SK-N-SH (cell line): ENCODE measurements around the gene DNAJC2. TPM values are rescaled to one million over a fixed set of nuclear protein-coding genes. Genes with fewer than 3 reads are reported as not detected.

Experiments
- CTCF ChIA-PET: fragments of 300-600, 350-600 bp; formaldehyde crosslinking; extraction: SDS; loops from one replicate; lab custom pipeline; 2021; lab: Yijun Ruan, JAX
- POLR2A ChIA-PET: fragments of 350-600 bp; sonication (Branson Sonifier 250); formaldehyde crosslinking; extraction: SDS; loops from one replicate; lab custom pipeline; 2020; ENCODE audit warnings: antibody characterized with exemption, inconsistent platforms; lab: Yijun Ruan, JAX
- DNase-seq: peaks from one replicate; pipeline ENCODE4 v3.0.0; 2012
- H2AFZ ChIP-seq: fragments of 200-600 bp; sonication (generic); 2 replicates; pipeline ENCODE4 v1.8.1; 2016; ENCODE audit warnings: antibody characterized with exemption, mild to moderate bottlenecking, low read depth
- H3F3A ChIP-seq: fragments of 200-600 bp; sonication (generic); replicated peaks from 2 replicates; pipeline ENCODE3; 2016; ENCODE audit warnings: antibody characterized with exemption, mild to moderate bottlenecking; ENCODE audit not compliant: insufficient read depth
- H3K27ac ChIP-seq, 2 experiments: fragments of 200-500 bp in 1 of 2; fragments of 200-600 bp in 1 of 2; sonication (Bioruptor generic) in 1 of 2; sonication (generic), shearing (Covaris generic) in 1 of 2; 2 replicates each; pipeline versions ENCODE4 v1.5.1 to v1.6.1; 2014 to 2016; ENCODE audit warnings: low read depth in 2 of 2, inconsistent platforms in 1 of 2, low read length in 1 of 2, mild to moderate bottlenecking in 1 of 2, mixed read lengths in 1 of 2
- H3K27me3 ChIP-seq: fragments of 200-600 bp; sonication (generic), shearing (Covaris generic); 2 replicates; pipeline ENCODE4 v1.6.1; 2016; ENCODE audit warnings: mixed run types; ENCODE audit not compliant: insufficient read depth
- H3K36me3 ChIP-seq, 2 experiments: fragments of 200-500 bp in 1 of 2; fragments of 200-600 bp in 1 of 2; sonication (Bioruptor generic) in 1 of 2; sonication (generic) in 1 of 2; replicated peaks in 1 of 2; 2 replicates each; pipeline versions ENCODE3 to v1.5.1; 2014 to 2016; ENCODE audit warnings: low read length in 1 of 2, mild to moderate bottlenecking in 1 of 2; ENCODE audit not compliant: insufficient read depth in 2 of 2, control insufficient read depth in 1 of 2
- H3K4me1 ChIP-seq, 2 experiments: fragments of 200-500 bp in 1 of 2; fragments of 200-600 bp in 1 of 2; sonication (Bioruptor generic) in 1 of 2; sonication (generic), shearing (Covaris generic) in 1 of 2; 2 replicates each; pipeline versions ENCODE4 v1.5.1 to v1.6.1; 2014 to 2016; ENCODE audit warnings: low read depth in 1 of 2, low read length in 1 of 2, mixed run types in 1 of 2; ENCODE audit not compliant: insufficient read depth in 2 of 2, control insufficient read depth in 1 of 2
- H3K4me2 ChIP-seq: fragments of 200-600 bp; sonication (generic), shearing (Covaris generic); 2 replicates; pipeline ENCODE4 v1.6.1; 2017; ENCODE audit warnings: mixed run types
- H3K4me3 ChIP-seq, 2 experiments: fragments of 200-500 bp in 1 of 2; fragments of 200-600 bp in 1 of 2; sonication (Bioruptor generic) in 1 of 2; sonication (generic), shearing (Covaris generic) in 1 of 2; 2 replicates each; pipeline versions ENCODE4 v1.5.1 to v1.8.1; 2014 to 2016; ENCODE audit warnings: low read depth in 2 of 2, inconsistent platforms in 1 of 2, low read length in 1 of 2, mild to moderate bottlenecking in 1 of 2, mixed read lengths in 1 of 2, moderate library complexity in 1 of 2
- H3K79me2 ChIP-seq: fragments of 200-600 bp; sonication (generic); 2 replicates; pipeline ENCODE4 v1.8.1; 2017; ENCODE audit warnings: mild to moderate bottlenecking; ENCODE audit not compliant: insufficient read depth
- H3K9ac ChIP-seq: fragments of 200-600 bp; sonication (generic); 2 replicates; pipeline ENCODE4 v1.6.1; 2017; ENCODE audit warnings: mixed run types
- H3K9me2 ChIP-seq: fragments of 200-600 bp; sonication (generic); 2 replicates; pipeline ENCODE4 v1.6.1; 2017; ENCODE audit warnings: mixed run types
- H3K9me3 ChIP-seq: fragments of 200-600 bp; sonication (generic); 2 replicates; pipeline ENCODE4 v1.6.1; 2017; ENCODE audit warnings: mixed run types, mild to moderate bottlenecking, moderate library complexity
- H4K20me1 ChIP-seq: fragments of 200-600 bp; sonication (generic); 2 replicates; pipeline ENCODE4 v1.6.1; 2017; ENCODE audit warnings: mild to moderate bottlenecking, mixed run types; ENCODE audit not compliant: insufficient read depth
- CHD2 ChIP-seq: fragments of 150-350 bp; IDR thresholded peaks from 2 replicates; pipeline ENCODE4 v1.6.1; 2018; ENCODE audit warnings: low read length; ENCODE audit not compliant: partially characterized antibody
- ELF1 ChIP-seq: IDR thresholded peaks from 2 replicates; pipeline ENCODE4 v1.4.0; 2012
- EP300 ChIP-seq, 2 experiments: IDR thresholded peaks; 2 replicates each; pipeline versions ENCODE4 v1.4.0 to v1.6.1; 2012; ENCODE audit warnings: borderline replicate concordance in 1 of 2, low read depth in 1 of 2, low read length in 1 of 2
- FOXJ3 ChIP-seq: sonication (generic); formaldehyde crosslinking; IDR thresholded peaks from 2 replicates; pipeline ENCODE4 v1.5.1; 2020; ENCODE audit warnings: mild to moderate bottlenecking, missing genetic modification reagents
- FOXM1 ChIP-seq: IDR thresholded peaks from 2 replicates; pipeline ENCODE4 v1.4.0; 2012; ENCODE audit warnings: low read depth, mild to moderate bottlenecking
- GABPA ChIP-seq: IDR thresholded peaks from 2 replicates; pipeline ENCODE4 v1.4.0; 2012; ENCODE audit warnings: low read depth, mild to moderate bottlenecking
- GATA2 ChIP-seq: sonication (generic); formaldehyde crosslinking; IDR thresholded peaks from 2 replicates; pipeline ENCODE4 v1.5.0; 2020; ENCODE audit warnings: mild to moderate bottlenecking, missing genetic modification reagents
- IRF3 ChIP-seq: fragments of 150-350 bp; IDR thresholded peaks from 2 replicates; pipeline ENCODE4 v1.6.1; 2016; ENCODE audit warnings: mild to moderate bottlenecking, low read depth, low read length
- JUND ChIP-seq: IDR thresholded peaks from 2 replicates; pipeline ENCODE4 v1.4.0; 2012
- MAX ChIP-seq: IDR thresholded peaks from 2 replicates; pipeline ENCODE4 v1.4.0; 2012; ENCODE audit warnings: low read depth
- MXI1 ChIP-seq: IDR thresholded peaks from 2 replicates; pipeline ENCODE4 v1.6.1; 2012; ENCODE audit warnings: mild to moderate bottlenecking, low read depth, low read length, improper control_type of control experiment
- NFIC ChIP-seq: IDR thresholded peaks from 2 replicates; pipeline ENCODE4 v1.4.0; 2012; ENCODE audit warnings: borderline replicate concordance
- PBX3 ChIP-seq: IDR thresholded peaks from 2 replicates; pipeline ENCODE4; 2012
- POLR2AphosphoS5 ChIP-seq: IDR thresholded peaks from 2 replicates; pipeline ENCODE4 v1.6.1; 2012; ENCODE audit warnings: low read depth, low read length
- RCOR1 ChIP-seq: fragments of 150-350 bp; IDR thresholded peaks from 2 replicates; pipeline ENCODE4 v1.6.1; 2017; ENCODE audit warnings: antibody characterized with exemption, low read length
- REST ChIP-seq: IDR thresholded peaks from 2 replicates; pipeline ENCODE4 v1.6.1; 2012; ENCODE audit warnings: mild to moderate bottlenecking, low read depth, low read length, moderate library complexity
- RFX5 ChIP-seq: IDR thresholded peaks from 2 replicates; pipeline ENCODE4 v1.6.1; 2012; ENCODE audit warnings: mild to moderate bottlenecking, improper control_type of control experiment, low read length
- RXRA ChIP-seq: IDR thresholded peaks from 2 replicates; pipeline ENCODE4 v1.4.0; 2012; ENCODE audit warnings: low read depth, mild to moderate bottlenecking, borderline replicate concordance
- SIN3A ChIP-seq: IDR thresholded peaks from 2 replicates; pipeline ENCODE4 v1.6.1; 2012; ENCODE audit warnings: low read depth, mild to moderate bottlenecking, low read length, moderate library complexity, borderline replicate concordance
- TAF1 ChIP-seq: IDR thresholded peaks from 2 replicates; pipeline ENCODE4 v1.6.1; 2012; ENCODE audit warnings: low read depth, mild to moderate bottlenecking, low read length, moderate library complexity, borderline replicate concordance
- TCF12 ChIP-seq: IDR thresholded peaks from 2 replicates; pipeline ENCODE4 v1.4.0; 2012
- TEAD4 ChIP-seq: IDR thresholded peaks from 2 replicates; pipeline ENCODE4 v1.4.0; 2012; ENCODE audit warnings: mild to moderate bottlenecking, borderline replicate concordance; ENCODE audit not compliant: insufficient read depth
- USF1 ChIP-seq: IDR thresholded peaks from 2 replicates; pipeline ENCODE4 v1.4.0; 2012; ENCODE audit warnings: low read depth, borderline replicate concordance
- YY1 ChIP-seq: IDR thresholded peaks from 2 replicates; pipeline ENCODE4 v1.4.0; 2012; ENCODE audit warnings: low read depth, mild to moderate bottlenecking
- WGBS: methylation state at CpG from one replicate; pipeline ENCODE4 v1.1.6; 2017; ENCODE audit warnings: low lambda C conversion rate; 5-methylcytosine and 5-hydroxymethylcytosine counted together
- polyA plus RNA-seq, 3 experiments: library from polyadenylated mRNA; depleted of rRNA; stranded (reverse); fragments of >200 nt; gene quantifications; 2 replicates each; pipeline ENCODE4 v1.2.3, GENCODE V29; 2012

DNAJC2 gene
- polyA plus RNA-seq, 1 of the 3 experiments (the other 2 are of a cell fraction), result 18.9 TPM

GRCh38 chr7:103347507-103348267 is 3.1 kb upstream of the DNAJC2 start, which contains the start of gene PSMC2:
TSS of gene PSMC2 (plus strand) at chr7:103347643. CDS start at chr7:103347712, 69 bp downstream.
- ChIA-PET POLR2A (interaction anchor here (0.6 to 0.8 kb wide), 2 partner anchors 26 to 40 kb away, joined by 3 read pairs; no protein-coding TSS in a partner anchor), CTCF (interaction anchor here (0.5 to 4.4 kb wide), 7 partner anchors 10 to 1352 kb away, joined by 3 to 17 read pairs (median 3); no protein-coding TSS in a partner anchor)
- H4K20me1 ChIP-seq, result peaks cover 37% of the 10 kb centered on the region
- peaks cover 84% of the 10 kb centered on the region for H3K79me2 ChIP-seq
- H3K9ac ChIP-seq, result peak within 1 kb of the TSS; percentile 92
- peak within 1 kb of the TSS; percentile 87 to 89 for H3K27ac ChIP-seq
- peak within 1 kb of the TSS; percentile 86 for H3K4me2 ChIP-seq
- peaks cover 4 to 16% of the 10 kb centered on the region in 2 experiments for H3K36me3 ChIP-seq
- WGBS, result 1% methylated on average over 24 of the region's 25 CpGs
- DNase-seq, result peak; percentile 82
- no peaks in the 10 kb centered on the region for H3K9me2 ChIP-seq
- H3K9me3 ChIP-seq, result no peaks in the 10 kb centered on the region
- TF ChIP-seq MAX (peak; percentile 87), SIN3A (peak; percentile 92), TCF12 (peak; percentile 41; the same call in 1 of the 2 replicates), EP300 (IDR thresholded peaks at IDR 0.05; ENCODE audit: borderline replicate concordance in 1 of 2, low read depth in 1 of 2, low read length in 1 of 2) (peak in 1 of 2 experiments; percentile 25; a peak in 1 of 4 replicates), USF1 (peak; percentile 80), RXRA (no peak), MXI1 (peak; percentile 89), FOXJ3 (CRISPR knock-in tag) (no peak), JUND (peak; percentile 6; the same call in 1 of the 2 replicates), CHD2 (peak; percentile 67), POLR2AphosphoS5 (peak; percentile 96), TAF1 (peak; percentile 97), PBX3 (0 out of 2 replicates have a peak, but pooled peaks have one; percentile 3), FOXM1 (no peak), GABPA (peak; percentile 99), YY1 (peak; percentile 81; the same call in 1 of the 2 replicates), GATA2 (CRISPR knock-in tag) (no peak), REST (peak; percentile 73; the same call in 1 of the 2 replicates), TEAD4 (no peak), IRF3 (peak; percentile 13; the same call in 1 of the 2 replicates), RFX5 (peak; percentile 63; the same call in 1 of the 2 replicates), NFIC (peak; percentile 14; the same call in 1 of the 2 replicates), RCOR1 (peak; percentile 70), ELF1 (peak; percentile 88)
- H2AFZ ChIP-seq, result peak within 1 kb of the TSS; percentile 92
- peaks cover 7 to 23% of the 10 kb centered on the region in 2 experiments; a peak in 2 of 4 replicates for H3K4me1 ChIP-seq
- H3K4me3 ChIP-seq, result peak within 1 kb of the TSS; percentile 72 to 82
- H3F3A ChIP-seq, result peaks cover 5% of the 10 kb centered on the region
- H3K27me3 ChIP-seq, result no peaks in the 10 kb centered on the region
